Hepatocyte (in vitro differentiated cells): ENCODE data around the gene CDH18. TPM values are rescaled to one million over a fixed set of nuclear protein-coding genes. Genes with fewer than 3 reads are reported as not detected.

Experiments
- DNase-seq: peaks from one replicate; pipeline ENCODE4 v3.0.0-alpha.2; 2016; ENCODE audit warnings: low spot score
- H2AFZ ChIP-seq: fragments of 200-600 bp; sonication (generic); 2 replicates; pipeline ENCODE4 v1.6.0; 2016; ENCODE audit warnings: antibody characterized with exemption, mild to moderate bottlenecking
- H3K27ac ChIP-seq: fragments of 200-600 bp; sonication (generic); 2 replicates; pipeline ENCODE4 v1.5.1; 2016; ENCODE audit warnings: mild to moderate bottlenecking
- H3K27me3 ChIP-seq: fragments of 200-600 bp; sonication (generic); 2 replicates; pipeline ENCODE4 v1.6.1; 2016
- H3K36me3 ChIP-seq: fragments of 200-600 bp; sonication (generic); replicated peaks from 2 replicates; pipeline ENCODE4 v1.5.1; 2016; ENCODE audit warnings: low read depth; ENCODE audit not compliant: insufficient read depth
- H3K4me1 ChIP-seq: fragments of 200-600 bp; sonication (generic); 2 replicates; pipeline ENCODE4 v1.5.1; 2016; ENCODE audit warnings: mild to moderate bottlenecking, moderate library complexity; ENCODE audit not compliant: insufficient read depth
- H3K4me2 ChIP-seq: fragments of 200-600 bp; sonication (generic); 2 replicates; pipeline ENCODE4 v1.6.0; 2016
- H3K4me3 ChIP-seq: fragments of 200-600 bp; sonication (generic); 2 replicates; pipeline ENCODE4 v1.5.1; 2016; ENCODE audit warnings: mild to moderate bottlenecking
- H3K79me2 ChIP-seq: fragments of 200-600 bp; sonication (generic); 2 replicates; pipeline ENCODE4 v1.6.0; 2017; ENCODE audit warnings: mild to moderate bottlenecking
- H3K9me2 ChIP-seq: fragments of 200-600 bp; sonication (generic); replicated peaks from 2 replicates; pipeline ENCODE4 v1.6.0; 2017; ENCODE audit warnings: mild to moderate bottlenecking; ENCODE audit not compliant: insufficient read depth
- H3K9me3 ChIP-seq: fragments of 200-600 bp; sonication (generic); 2 replicates; pipeline ENCODE4 v1.5.1; 2016; ENCODE audit warnings: low read depth, mild to moderate bottlenecking
- H4K20me1 ChIP-seq: fragments of 200-600 bp; sonication (generic); 2 replicates; pipeline ENCODE4 v1.6.0; 2016; ENCODE audit warnings: mild to moderate bottlenecking; ENCODE audit not compliant: insufficient read depth, poor library complexity, severe bottlenecking
- EZH2 ChIP-seq: fragments of 200-600 bp; sonication (generic); IDR thresholded peaks from 2 replicates; pipeline ENCODE4 v1.6.1; 2016; ENCODE audit warnings: antibody characterized with exemption, mild to moderate bottlenecking, borderline replicate concordance
- EZH2phosphoT487 ChIP-seq: fragments of 200-600 bp; sonication (generic); IDR thresholded peaks from one replicate; pipeline ENCODE4 v1.6.1; 2018; ENCODE audit warnings: antibody characterized with exemption, mild to moderate bottlenecking, low read depth, moderate library complexity; ENCODE audit not compliant: unreplicated experiment, severe bottlenecking
- WGBS: methylation state at CpG from one replicate; pipeline ENCODE4 v1.1.6; 2016; ENCODE audit warnings: low lambda C conversion rate; ENCODE audit errors: missing lambda C conversion rate; 5-methylcytosine and 5-hydroxymethylcytosine counted together
- polyA plus RNA-seq: library from polyadenylated mRNA; unstranded; fragments of >200 nt; fragmentation: Nextera tagmentation; extraction: Ambion mirVana; gene quantifications from 2 replicates; pipeline ENCODE4 v1.2.1, GENCODE V29; 2016
- total RNA-seq: library from RNA; depleted of rRNA; stranded (reverse); fragments of >200 nt; gene quantifications from 2 replicates; pipeline ENCODE4 v1.2.3, GENCODE V29; 2014
- TF ChIP-seq, protein P1 (sequence below): fragments of 200-600 bp; sonication (generic); IDR thresholded peaks from 2 replicates; pipeline ENCODE4 v1.5.1; 2016; ENCODE audit warnings: antibody characterized with exemption, mild to moderate bottlenecking; ENCODE audit not compliant: poor library complexity

The CDH18 gene
- total and polyA plus RNA-seq, 2 experiments from 2014 or later = 0.71 to 1.5 TPM

DNA sequence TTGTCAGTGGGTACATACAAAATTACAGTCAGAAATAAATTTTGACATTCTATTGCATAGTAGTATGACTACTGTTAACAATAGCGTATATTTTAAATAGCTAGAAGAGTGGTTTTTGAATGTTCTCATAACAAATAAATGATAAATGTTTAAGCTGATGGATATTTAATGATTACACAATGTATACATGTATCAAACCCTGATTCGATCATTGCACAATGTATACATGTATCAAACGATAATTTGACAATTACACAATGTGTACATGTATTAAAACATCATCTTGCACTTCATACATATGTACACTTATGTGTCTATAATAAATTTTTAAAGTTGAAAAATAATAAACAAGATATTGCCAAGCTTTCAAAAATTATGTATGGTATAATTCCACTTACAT is 87.7 kb downstream of the CDH18 start:
- H3K9me3 ChIP-seq = no peaks in the 10 kb centered on the region
- WGBS = 83% methylated on average over 3 of the region's 3 CpGs
- no peaks in the 10 kb centered on the region for H3K4me1 ChIP-seq
- H3K4me3 ChIP-seq = no peak overlapping the region
- H3K36me3 ChIP-seq = no peaks in the 10 kb centered on the region
- H3K9me2 ChIP-seq = no peaks in the 10 kb centered on the region
- no peak overlapping the region for H3K27ac ChIP-seq
- H3K79me2 ChIP-seq = no peaks in the 10 kb centered on the region
- H3K4me2 ChIP-seq = no peak overlapping the region
- H4K20me1 ChIP-seq = no peaks in the 10 kb centered on the region
- no peak for DNase-seq
- H2AFZ ChIP-seq = no peak overlapping the region
- no peaks in the 10 kb centered on the region for H3K27me3 ChIP-seq
- TF ChIP-seq, protein P1, sequence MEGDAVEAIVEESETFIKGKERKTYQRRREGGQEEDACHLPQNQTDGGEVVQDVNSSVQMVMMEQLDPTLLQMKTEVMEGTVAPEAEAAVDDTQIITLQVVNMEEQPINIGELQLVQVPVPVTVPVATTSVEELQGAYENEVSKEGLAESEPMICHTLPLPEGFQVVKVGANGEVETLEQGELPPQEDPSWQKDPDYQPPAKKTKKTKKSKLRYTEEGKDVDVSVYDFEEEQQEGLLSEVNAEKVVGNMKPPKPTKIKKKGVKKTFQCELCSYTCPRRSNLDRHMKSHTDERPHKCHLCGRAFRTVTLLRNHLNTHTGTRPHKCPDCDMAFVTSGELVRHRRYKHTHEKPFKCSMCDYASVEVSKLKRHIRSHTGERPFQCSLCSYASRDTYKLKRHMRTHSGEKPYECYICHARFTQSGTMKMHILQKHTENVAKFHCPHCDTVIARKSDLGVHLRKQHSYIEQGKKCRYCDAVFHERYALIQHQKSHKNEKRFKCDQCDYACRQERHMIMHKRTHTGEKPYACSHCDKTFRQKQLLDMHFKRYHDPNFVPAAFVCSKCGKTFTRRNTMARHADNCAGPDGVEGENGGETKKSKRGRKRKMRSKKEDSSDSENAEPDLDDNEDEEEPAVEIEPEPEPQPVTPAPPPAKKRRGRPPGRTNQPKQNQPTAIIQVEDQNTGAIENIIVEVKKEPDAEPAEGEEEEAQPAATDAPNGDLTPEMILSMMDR = no peak
- TF ChIP-seq EZH2 = no peak
- no peak for TF ChIP-seq EZH2phosphoT487

DNA sequence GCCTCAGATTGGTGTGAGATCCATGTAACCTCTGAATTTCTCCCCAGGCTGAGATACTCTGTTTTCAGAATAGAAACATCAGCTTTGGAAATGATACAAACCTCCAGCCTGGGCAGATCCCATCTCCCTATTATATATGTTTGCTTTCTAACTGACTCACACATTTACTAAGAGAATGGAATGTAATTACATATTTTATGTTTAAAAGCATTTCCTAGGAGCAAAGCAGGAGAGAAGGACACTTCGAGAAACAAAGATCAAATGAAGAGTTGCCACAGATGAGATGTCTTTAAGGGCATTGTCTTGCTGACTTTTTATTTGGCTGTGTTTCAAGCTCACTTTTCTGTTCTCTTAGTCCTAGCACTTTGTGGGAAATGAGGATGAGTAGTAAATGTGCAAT is 96.3 kb downstream of the CDH18 start:
- Histone ChIP-seq H3K36me3 (no peaks in the 10 kb centered on the region), H3K79me2 (no peaks in the 10 kb centered on the region), H3K9me2 (no peaks in the 10 kb centered on the region), H2AFZ (no peak overlapping the region), H3K9me3 (no peaks in the 10 kb centered on the region), H3K4me2 (no peak overlapping the region), H3K27ac (no peak overlapping the region), H4K20me1 (no peaks in the 10 kb centered on the region), H3K4me1 (no peaks in the 10 kb centered on the region), H3K4me3 (no peak overlapping the region), H3K27me3 (no peaks in the 10 kb centered on the region)
- TF ChIP-seq EZH2 (no peak), EZH2phosphoT487 (no peak)
- TF ChIP-seq, protein P1 = no peak
- DNase-seq = no peak
- 51% methylated on average over 1 of the region's 1 CpG for WGBS

DNA sequence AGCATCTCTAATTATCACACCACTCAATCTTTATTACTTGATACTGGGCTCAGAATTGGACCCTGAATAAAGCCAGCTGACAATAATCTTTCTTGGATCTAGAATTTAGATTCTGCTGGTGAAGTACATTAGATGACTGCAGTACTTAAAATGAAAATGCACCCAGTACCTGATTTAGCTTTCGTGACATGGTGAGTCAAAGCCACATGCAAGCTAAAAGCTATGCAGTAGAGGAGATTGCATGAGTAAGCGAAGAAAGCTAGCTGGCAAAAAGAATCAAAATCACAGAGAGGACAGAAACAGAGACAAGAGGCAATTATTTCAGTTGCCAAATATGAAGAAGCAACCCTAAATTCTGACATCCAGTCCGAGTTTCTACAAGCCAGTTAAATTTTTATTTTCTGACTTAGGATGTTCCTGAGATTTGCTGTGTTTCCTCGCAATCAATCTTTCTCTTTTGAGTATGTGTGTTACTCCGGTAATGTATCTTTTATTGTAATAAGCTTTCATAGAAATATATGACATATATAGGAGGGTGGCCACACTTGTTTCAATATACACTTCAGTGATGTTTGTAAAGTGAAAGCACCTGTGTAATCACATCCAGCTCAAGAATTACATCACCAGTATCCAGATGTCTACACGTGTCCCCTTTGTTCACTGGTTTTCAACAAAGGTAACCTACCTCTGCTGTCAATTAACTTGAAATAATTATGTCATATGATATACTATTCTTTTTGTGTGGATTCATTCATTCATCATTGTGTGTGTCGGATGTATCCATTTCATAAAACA is 101.7 kb downstream of the CDH18 start:
- no peak overlapping the region for H3K27ac ChIP-seq

More for the DNA sequence above, 101.7 kb downstream of the CDH18 start:
- WGBS = 78% methylated on average over 7 of the region's 7 CpGs
- no peaks in the 10 kb centered on the region for H4K20me1 ChIP-seq
- no peaks in the 10 kb centered on the region for H3K9me3 ChIP-seq
- H3K36me3 ChIP-seq = no peaks in the 10 kb centered on the region
- H3K4me2 ChIP-seq = no peak overlapping the region
- no peaks in the 10 kb centered on the region for H3K9me2 ChIP-seq
- no peak overlapping the region for H2AFZ ChIP-seq
- no peaks in the 10 kb centered on the region for H3K4me1 ChIP-seq
- no peak overlapping the region for H3K4me3 ChIP-seq
- H3K27me3 ChIP-seq = no peaks in the 10 kb centered on the region
- no peak for TF ChIP-seq EZH2phosphoT487
- no peak for TF ChIP-seq EZH2
- TF ChIP-seq, protein P1 = no peak
- DNase-seq = no peak
- no peaks in the 10 kb centered on the region for H3K79me2 ChIP-seq
